ENCODE measurements around the gene CATSPERD. TPM values are rescaled to one million over a fixed set of nuclear protein-coding genes. Genes with fewer than 3 reads are reported as not detected.

The CATSPERD gene
- total and polyA plus RNA-seq, 9 of the 15 experiments (the other 6 are each of a cell fraction or from before 2014, with no cell fraction given) = not detected

DNA sequence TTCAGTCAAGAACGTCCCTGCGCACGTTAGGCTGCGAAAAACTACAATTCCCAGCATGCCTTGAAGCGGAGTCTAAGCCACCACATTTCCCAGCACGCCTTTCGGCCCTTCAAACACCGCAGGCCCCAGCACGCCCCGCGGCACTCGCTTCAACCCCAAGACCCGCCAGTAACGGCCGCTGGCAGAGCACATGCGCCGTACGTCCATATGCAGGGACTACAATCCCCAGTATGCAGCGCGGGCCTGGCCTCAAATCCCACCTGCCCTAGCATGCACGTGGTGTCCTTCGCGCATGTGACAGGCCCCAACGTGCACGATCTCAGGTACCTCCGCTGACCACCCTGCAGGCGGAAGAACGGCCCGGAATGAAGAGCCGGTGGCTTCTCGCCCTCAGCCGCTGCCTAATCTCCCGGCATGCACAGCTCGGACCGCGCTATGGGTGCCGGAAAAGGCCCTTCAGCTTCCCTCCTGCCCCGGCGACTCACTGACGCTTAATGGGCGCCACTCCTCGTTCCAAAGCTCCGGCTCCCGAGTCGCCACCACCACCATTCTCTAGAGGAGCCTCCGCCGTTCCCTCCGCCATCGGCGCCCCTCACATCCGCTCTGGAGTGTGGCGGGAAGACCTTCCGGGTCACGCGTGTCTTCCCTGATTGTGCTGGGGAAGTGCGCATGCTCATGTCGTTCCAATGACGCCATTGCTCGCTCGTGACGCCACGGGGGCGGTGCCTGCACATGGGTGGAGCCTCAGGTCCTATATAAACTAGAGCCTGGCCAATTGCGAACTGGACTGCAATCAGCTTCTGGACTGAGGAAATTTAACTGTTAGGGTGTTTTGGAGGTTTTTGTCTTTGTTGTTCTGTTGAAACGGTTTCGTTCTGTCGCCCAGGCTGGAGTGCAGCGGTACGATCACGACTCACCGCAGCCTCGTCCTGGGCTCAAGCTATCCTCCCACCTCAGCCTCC, 70.4 kb downstream of the CATSPERD start, which contains the start of gene DUS3L (continued):
- TF ChIP-seq, protein P1, sequence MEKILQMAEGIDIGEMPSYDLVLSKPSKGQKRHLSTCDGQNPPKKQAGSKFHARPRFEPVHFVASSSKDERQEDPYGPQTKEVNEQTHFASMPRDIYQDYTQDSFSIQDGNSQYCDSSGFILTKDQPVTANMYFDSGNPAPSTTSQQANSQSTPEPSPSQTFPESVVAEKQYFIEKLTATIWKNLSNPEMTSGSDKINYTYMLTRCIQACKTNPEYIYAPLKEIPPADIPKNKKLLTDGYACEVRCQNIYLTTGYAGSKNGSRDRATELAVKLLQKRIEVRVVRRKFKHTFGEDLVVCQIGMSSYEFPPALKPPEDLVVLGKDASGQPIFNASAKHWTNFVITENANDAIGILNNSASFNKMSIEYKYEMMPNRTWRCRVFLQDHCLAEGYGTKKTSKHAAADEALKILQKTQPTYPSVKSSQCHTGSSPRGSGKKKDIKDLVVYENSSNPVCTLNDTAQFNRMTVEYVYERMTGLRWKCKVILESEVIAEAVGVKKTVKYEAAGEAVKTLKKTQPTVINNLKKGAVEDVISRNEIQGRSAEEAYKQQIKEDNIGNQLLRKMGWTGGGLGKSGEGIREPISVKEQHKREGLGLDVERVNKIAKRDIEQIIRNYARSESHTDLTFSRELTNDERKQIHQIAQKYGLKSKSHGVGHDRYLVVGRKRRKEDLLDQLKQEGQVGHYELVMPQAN (IDR thresholded peaks at IDR 0.05; ENCODE audit: borderline replicate concordance) = peak; percentile 100
- TF ChIP-seq NCOR1 (IDR thresholded peaks at IDR 0.05) = no peak
- 0 out of 2 replicates have a peak, but pooled peaks have one; percentile 22 for TF ChIP-seq MEF2D (tag; conservative IDR thresholded peaks at IDR 0.05; ENCODE audit: low read depth)
- TF ChIP-seq MTA1 (IDR thresholded peaks at IDR 0.05; ENCODE audit: borderline replicate concordance) = no peak
- TF ChIP-seq CBX3 (IDR thresholded peaks at IDR 0.05; ENCODE audit: borderline replicate concordance in 1 of 2, low read length in 2 of 2) = peak in 1 of 2 experiments; percentile 83; a peak in 2 of 3 replicates
- TF ChIP-seq, protein P2, sequence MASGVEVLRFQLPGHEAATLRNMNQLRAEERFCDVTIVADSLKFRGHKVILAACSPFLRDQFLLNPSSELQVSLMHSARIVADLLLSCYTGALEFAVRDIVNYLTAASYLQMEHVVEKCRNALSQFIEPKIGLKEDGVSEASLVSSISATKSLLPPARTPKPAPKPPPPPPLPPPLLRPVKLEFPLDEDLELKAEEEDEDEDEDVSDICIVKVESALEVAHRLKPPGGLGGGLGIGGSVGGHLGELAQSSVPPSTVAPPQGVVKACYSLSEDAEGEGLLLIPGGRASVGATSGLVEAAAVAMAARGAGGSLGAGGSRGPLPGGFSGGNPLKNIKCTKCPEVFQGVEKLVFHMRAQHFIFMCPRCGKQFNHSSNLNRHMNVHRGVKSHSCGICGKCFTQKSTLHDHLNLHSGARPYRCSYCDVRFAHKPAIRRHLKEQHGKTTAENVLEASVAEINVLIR (CRISPR knock-in tag; IDR thresholded peaks at IDR 0.05) = peak; percentile 88
- no peak for TF ChIP-seq FOS (IDR thresholded peaks at IDR 0.05; ENCODE audit: extremely low read depth, insufficient read length)
- TF ChIP-seq ELF1 (tag; IDR thresholded peaks at IDR 0.05) = peak; percentile 86
- TF ChIP-seq, protein P3, sequence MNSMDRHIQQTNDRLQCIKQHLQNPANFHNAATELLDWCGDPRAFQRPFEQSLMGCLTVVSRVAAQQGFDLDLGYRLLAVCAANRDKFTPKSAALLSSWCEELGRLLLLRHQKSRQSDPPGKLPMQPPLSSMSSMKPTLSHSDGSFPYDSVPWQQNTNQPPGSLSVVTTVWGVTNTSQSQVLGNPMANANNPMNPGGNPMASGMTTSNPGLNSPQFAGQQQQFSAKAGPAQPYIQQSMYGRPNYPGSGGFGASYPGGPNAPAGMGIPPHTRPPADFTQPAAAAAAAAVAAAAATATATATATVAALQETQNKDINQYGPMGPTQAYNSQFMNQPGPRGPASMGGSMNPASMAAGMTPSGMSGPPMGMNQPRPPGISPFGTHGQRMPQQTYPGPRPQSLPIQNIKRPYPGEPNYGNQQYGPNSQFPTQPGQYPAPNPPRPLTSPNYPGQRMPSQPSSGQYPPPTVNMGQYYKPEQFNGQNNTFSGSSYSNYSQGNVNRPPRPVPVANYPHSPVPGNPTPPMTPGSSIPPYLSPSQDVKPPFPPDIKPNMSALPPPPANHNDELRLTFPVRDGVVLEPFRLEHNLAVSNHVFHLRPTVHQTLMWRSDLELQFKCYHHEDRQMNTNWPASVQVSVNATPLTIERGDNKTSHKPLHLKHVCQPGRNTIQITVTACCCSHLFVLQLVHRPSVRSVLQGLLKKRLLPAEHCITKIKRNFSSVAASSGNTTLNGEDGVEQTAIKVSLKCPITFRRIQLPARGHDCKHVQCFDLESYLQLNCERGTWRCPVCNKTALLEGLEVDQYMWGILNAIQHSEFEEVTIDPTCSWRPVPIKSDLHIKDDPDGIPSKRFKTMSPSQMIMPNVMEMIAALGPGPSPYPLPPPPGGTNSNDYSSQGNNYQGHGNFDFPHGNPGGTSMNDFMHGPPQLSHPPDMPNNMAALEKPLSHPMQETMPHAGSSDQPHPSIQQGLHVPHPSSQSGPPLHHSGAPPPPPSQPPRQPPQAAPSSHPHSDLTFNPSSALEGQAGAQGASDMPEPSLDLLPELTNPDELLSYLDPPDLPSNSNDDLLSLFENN (IDR thresholded peaks at IDR 0.05; ENCODE audit: low read depth in 2 of 2, low read length in 2 of 2) = peak in 1 of 2 experiments; percentile 44; a peak in 1 of 4 replicates
- TF ChIP-seq SMARCB1 (IDR thresholded peaks at IDR 0.05; ENCODE audit: insufficient read length, low read depth) = no peak
- peak; percentile 30 for TF ChIP-seq ZKSCAN1 (IDR thresholded peaks at IDR 0.05; ENCODE audit: low read depth, low read length)
- TF ChIP-seq YY1 (IDR thresholded peaks at IDR 0.05; ENCODE audit: borderline replicate concordance in 1 of 3, control insufficient read depth in 1 of 3, extremely low read depth in 1 of 3, insufficient read depth in 3 of 3, insufficient read length in 1 of 3, insufficient replicate concordance in 2 of 3, low read depth in 1 of 3, low read length in 2 of 3) = peak in 2 of 3 experiments; percentile 57 to 83
- TF ChIP-seq, protein P4, sequence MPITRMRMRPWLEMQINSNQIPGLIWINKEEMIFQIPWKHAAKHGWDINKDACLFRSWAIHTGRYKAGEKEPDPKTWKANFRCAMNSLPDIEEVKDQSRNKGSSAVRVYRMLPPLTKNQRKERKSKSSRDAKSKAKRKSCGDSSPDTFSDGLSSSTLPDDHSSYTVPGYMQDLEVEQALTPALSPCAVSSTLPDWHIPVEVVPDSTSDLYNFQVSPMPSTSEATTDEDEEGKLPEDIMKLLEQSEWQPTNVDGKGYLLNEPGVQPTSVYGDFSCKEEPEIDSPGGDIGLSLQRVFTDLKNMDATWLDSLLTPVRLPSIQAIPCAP (CRISPR knock-in tag; IDR thresholded peaks at IDR 0.05; ENCODE audit: borderline replicate concordance) = no peak
- no peak for TF ChIP-seq TSC22D4 (tag; IDR thresholded peaks at IDR 0.05)
- TF ChIP-seq ZNF444 (CRISPR knock-in tag; IDR thresholded peaks at IDR 0.05) = no peak
- peak; percentile 98 for TF ChIP-seq CREM (IDR thresholded peaks at IDR 0.05; ENCODE audit: low read depth)
- TF ChIP-seq ARID2 (IDR thresholded peaks at IDR 0.05) = no peak

Measured in K562 (cell line).